SU-DHL-6 (cell line): Measurements from ENCODE around the gene BDNF.

Experiments used
- H2AFZ ChIP-seq: fragments of 200-600 bp; sonication (generic); 2 replicates; pipeline ENCODE4 v1.6.1; 2014; ENCODE audit warnings: low read depth, mild to moderate bottlenecking, moderate library complexity, mixed read lengths, antibody characterized with exemption, low read length; ENCODE audit not compliant: severe bottlenecking
- H3F3A ChIP-seq: fragments of 200-600 bp; shearing (Covaris generic); 2 replicates; pipeline ENCODE4 v1.6.0; 2016; ENCODE audit warnings: antibody characterized with exemption, mild to moderate bottlenecking; ENCODE audit not compliant: insufficient read depth
- H3K27ac ChIP-seq: fragments of 200-600 bp; sonication (generic); 2 replicates; pipeline ENCODE4 v1.5.1; 2016; ENCODE audit warnings: low read depth, mild to moderate bottlenecking, low read length, moderate library complexity, mixed read lengths
- H3K27me3 ChIP-seq: fragments of 200-600 bp; sonication (generic), shearing (Covaris generic); 2 replicates; pipeline ENCODE4 v1.6.0; 2014; ENCODE audit warnings: mild to moderate bottlenecking, low read length
- H3K36me3 ChIP-seq: fragments of 200-600 bp; sonication (generic); 2 replicates; pipeline ENCODE4 v1.6.1; 2014; ENCODE audit warnings: mild to moderate bottlenecking, low read length, mixed read lengths
- H3K4me2 ChIP-seq: fragments of 300-600, 200-600 bp; shearing (Covaris generic), sonication (generic); 2 replicates; pipeline ENCODE4 v1.6.0; 2014; ENCODE audit warnings: low read length, low read depth, mild to moderate bottlenecking; ENCODE audit not compliant: poor library complexity, severe bottlenecking
- H3K4me3 ChIP-seq: fragments of 200-600 bp; sonication (generic); 2 replicates; pipeline ENCODE4 v1.5.1; 2014; ENCODE audit warnings: antibody characterized with exemption, low read length, mild to moderate bottlenecking, mixed read lengths; ENCODE audit not compliant: insufficient read depth, poor library complexity, severe bottlenecking
- H3K79me2 ChIP-seq: fragments of 200-600 bp; sonication (generic); 2 replicates; pipeline ENCODE4 v1.6.1; 2014; ENCODE audit warnings: mild to moderate bottlenecking, low read length, moderate library complexity; ENCODE audit not compliant: insufficient read depth
- H3K9ac ChIP-seq: fragments of 200-600 bp; sonication (generic); 2 replicates; pipeline ENCODE4 v1.7.0; 2014; ENCODE audit warnings: mild to moderate bottlenecking, low read length
- H3K9me2 ChIP-seq: fragments of 200-600 bp; sonication (generic); replicated peaks from 2 replicates; pipeline ENCODE4 v1.6.1; 2014; ENCODE audit warnings: low read length; ENCODE audit not compliant: insufficient read depth
- H3K9me3 ChIP-seq: fragments of 200-600 bp; sonication (generic); 2 replicates; pipeline ENCODE4 v1.6.1; 2014; ENCODE audit warnings: low read length, mixed read lengths; ENCODE audit not compliant: insufficient read depth
- H4K20me1 ChIP-seq: fragments of 200-600 bp; sonication (generic); 2 replicates; pipeline ENCODE4 v1.6.1; 2014; ENCODE audit warnings: low read depth, mild to moderate bottlenecking, antibody characterized with exemption, low read length, moderate library complexity, mixed read lengths
- CTCF ChIP-seq: fragments of 200-600 bp; sonication (generic); IDR thresholded peaks from one replicate; pipeline ENCODE4 v1.5.1; 2017; ENCODE audit warnings: antibody characterized with exemption, mild to moderate bottlenecking, low read length, moderate library complexity; ENCODE audit not compliant: insufficient read depth, poor library complexity, severe bottlenecking
- EZH2phosphoT487 ChIP-seq: fragments of 200-600 bp; sonication (generic), shearing (Covaris generic); conservative IDR thresholded peaks from 2 replicates; pipeline ENCODE4 v1.6.1; 2018; ENCODE audit warnings: mild to moderate bottlenecking, antibody characterized with exemption, low read length, moderate library complexity, mixed read lengths

The BDNF gene

GRCh38 chr11:27719546-27719925 lies 19.3 kb upstream of the BDNF start:
- H3K9ac ChIP-seq, result no peak overlapping the region

DNA sequence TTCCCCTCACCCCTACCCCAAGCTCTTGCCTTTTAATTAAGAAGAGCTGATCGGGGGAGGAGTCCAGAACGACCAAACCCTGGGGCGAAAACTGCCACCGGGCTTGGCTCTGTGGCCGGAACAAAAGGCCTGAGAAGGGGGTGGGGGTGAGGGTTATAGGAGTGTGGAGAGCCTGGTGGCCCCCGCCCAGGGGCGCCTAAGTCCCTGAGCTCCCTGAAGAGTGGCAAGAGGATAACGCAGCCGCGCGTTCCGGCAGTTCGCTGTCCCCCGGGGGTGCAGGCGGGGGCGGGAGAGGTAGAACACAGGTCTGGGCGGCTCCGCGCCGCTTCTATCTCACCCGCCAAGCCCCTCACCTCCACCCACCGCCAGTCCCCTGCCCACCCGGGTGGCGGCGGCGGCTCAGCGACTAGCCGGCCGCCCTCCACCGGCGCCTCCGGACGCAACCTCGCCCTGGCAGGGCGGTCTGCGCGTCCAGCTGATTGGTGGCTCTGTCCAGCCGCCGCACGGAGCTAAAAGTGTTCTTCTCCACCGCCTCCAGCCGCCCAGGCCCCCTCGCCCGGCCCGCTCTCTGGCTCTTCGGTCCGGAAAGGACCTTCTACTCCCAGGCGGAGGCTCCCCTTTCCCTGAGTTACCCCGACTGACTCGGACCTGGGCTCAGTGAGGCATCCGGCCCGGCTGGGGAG lies 18.7 kb upstream of the BDNF start:
- H3K4me3 ChIP-seq, result no peak overlapping the region
- no peaks in the 10 kb centered on the region for H3K36me3 ChIP-seq
- H3F3A ChIP-seq, result no peaks in the 10 kb centered on the region
- no peaks in the 10 kb centered on the region for H3K9me3 ChIP-seq
- H4K20me1 ChIP-seq, result no peaks in the 10 kb centered on the region
- no peaks in the 10 kb centered on the region for H3K9me2 ChIP-seq
- no peak overlapping the region for H3K9ac ChIP-seq
- H3K4me2 ChIP-seq, result no peak overlapping the region
- H3K27me3 ChIP-seq, result no peaks in the 10 kb centered on the region
- H3K27ac ChIP-seq, result no peak overlapping the region
- no peak overlapping the region for H2AFZ ChIP-seq
- no peaks in the 10 kb centered on the region for H3K79me2 ChIP-seq
- TF ChIP-seq CTCF (no peak), EZH2phosphoT487 (no peak)

More at GRCh38 chr11:27719546-27719925, 19.3 kb upstream of the BDNF start:
- Histone ChIP-seq H3K27ac (no peak overlapping the region), H3K9me3 (no peaks in the 10 kb centered on the region), H3K4me2 (no peak overlapping the region), H3K9me2 (no peaks in the 10 kb centered on the region), H3F3A (no peaks in the 10 kb centered on the region), H3K36me3 (no peaks in the 10 kb centered on the region), H3K27me3 (no peaks in the 10 kb centered on the region), H3K79me2 (no peaks in the 10 kb centered on the region), H3K4me3 (no peak overlapping the region), H2AFZ (no peak overlapping the region), H4K20me1 (no peaks in the 10 kb centered on the region)
- TF ChIP-seq CTCF (no peak), EZH2phosphoT487 (no peak)

DNA sequence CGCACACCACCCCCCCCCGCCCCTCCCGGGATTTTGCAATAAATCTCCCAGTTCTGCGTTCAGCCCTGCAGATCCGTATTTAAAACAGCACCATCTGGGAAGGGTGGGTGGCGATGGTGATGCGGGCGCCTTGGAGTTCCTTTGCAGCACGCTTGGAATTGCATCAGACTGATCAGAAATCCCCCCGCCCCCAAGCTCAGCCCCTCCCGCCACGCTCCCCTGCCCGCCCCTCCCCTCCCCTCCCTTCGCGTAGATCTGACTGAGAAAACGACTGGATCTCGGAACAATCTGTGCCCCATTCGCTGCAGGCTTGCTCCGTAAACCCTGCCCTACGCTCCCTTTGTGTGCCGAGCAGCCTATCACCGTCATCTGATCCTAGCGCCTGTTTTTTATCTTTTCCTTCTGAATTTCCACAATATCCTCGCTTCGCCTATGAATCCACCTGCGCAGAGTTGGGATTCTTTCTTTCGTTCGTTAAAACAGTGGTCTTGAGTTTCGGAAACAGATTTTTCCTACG lies 18.1 kb upstream of the BDNF start:
- TF ChIP-seq EZH2phosphoT487 (no peak), CTCF (no peak)
- Histone ChIP-seq H3K27me3 (no peaks in the 10 kb centered on the region), H3K27ac (no peak overlapping the region), H3K9ac (no peak overlapping the region), H3K36me3 (no peaks in the 10 kb centered on the region), H3K4me2 (no peak overlapping the region), H3K9me2 (no peaks in the 10 kb centered on the region), H3K79me2 (no peaks in the 10 kb centered on the region), H4K20me1 (no peaks in the 10 kb centered on the region), H3K9me3 (no peaks in the 10 kb centered on the region), H3F3A (no peaks in the 10 kb centered on the region), H3K4me3 (no peak overlapping the region), H2AFZ (no peak overlapping the region)
